Ramos (cell line): ENCODE measurements around the gene NPAS3.
"Not testable (repeated sequence)": the region's sequence is repeated elsewhere in the genome, so short reads cannot be mapped to it uniquely, and the experiment has no call there.

Source experiments
- in situ Hi-C: fragments of 300-500 bp; cut with MboI; formaldehyde crosslinking; loops from one replicate; pipeline ENCODE4 v1.14.3; 2022; ENCODE audit warnings: low sequenced_read_pairs; ENCODE audit not compliant: unreplicated experiment

Gene NPAS3

GRCh38 chr14:33065634-33066033 lies 127.0 kb downstream of the NPAS3 start:
- in situ Hi-C loops, result no loop called here

- in situ Hi-C loops, result no loop called here
Observed at GRCh38 chr14:33068040-33068439, 129.4 kb downstream of the NPAS3 start.

- in situ Hi-C loops, result no loop called here
Observed at GRCh38 chr14:33068626-33069025, 129.9 kb downstream of the NPAS3 start.

- in situ Hi-C loops, result no loop called here
Observed at GRCh38 chr14:33070475-33070874, 131.8 kb downstream of the NPAS3 start.

GRCh38 chr14:33073023-33073422 lies 134.3 kb downstream of the NPAS3 start:
- in situ Hi-C loops, result no loop called here

- in situ Hi-C loops, result no loop called here
Observed at GRCh38 chr14:33081259-33081658, 142.6 kb downstream of the NPAS3 start.

GRCh38 chr14:33085799-33086198 lies 147.1 kb downstream of the NPAS3 start:
- in situ Hi-C loops, result no loop called here

GRCh38 chr14:33088274-33088673 lies 149.6 kb downstream of the NPAS3 start:
- in situ Hi-C loops, result not testable (repeated sequence)

- in situ Hi-C loops, result no loop called here
Observed at GRCh38 chr14:33098016-33098415, 159.3 kb downstream of the NPAS3 start.

- in situ Hi-C loops, result no loop called here
Observed at GRCh38 chr14:33103489-33103888, 164.8 kb downstream of the NPAS3 start.

- in situ Hi-C loops, result no loop called here
Observed at GRCh38 chr14:33103966-33104365, 165.3 kb downstream of the NPAS3 start.

GRCh38 chr14:33110737-33111443 lies 172.2 kb downstream of the NPAS3 start:
- in situ Hi-C loops, result no loop called here

- in situ Hi-C loops, result no loop called here
Observed at GRCh38 chr14:33114331-33114730, 175.7 kb downstream of the NPAS3 start.

- in situ Hi-C loops, result no loop called here
Observed at GRCh38 chr14:33118668-33119067, 180.0 kb downstream of the NPAS3 start.

GRCh38 chr14:33120341-33120740 lies 181.7 kb downstream of the NPAS3 start:
- in situ Hi-C loops, result no loop called here

GRCh38 chr14:33120966-33121365 lies 182.3 kb downstream of the NPAS3 start:
- in situ Hi-C loops, result no loop called here

GRCh38 chr14:33123281-33123680 lies 184.6 kb downstream of the NPAS3 start:
- in situ Hi-C loops, result no loop called here

GRCh38 chr14:33126433-33126832 lies 187.8 kb downstream of the NPAS3 start:
- in situ Hi-C loops, result no loop called here

GRCh38 chr14:33127531-33127930 lies 188.9 kb downstream of the NPAS3 start:
- in situ Hi-C loops, result no loop called here

- in situ Hi-C loops, result no loop called here
Observed at GRCh38 chr14:33131801-33132200, 193.1 kb downstream of the NPAS3 start.

- in situ Hi-C loops, result no loop called here
Observed at GRCh38 chr14:33134162-33134561, 195.5 kb downstream of the NPAS3 start.

GRCh38 chr14:33134975-33135374 lies 196.3 kb downstream of the NPAS3 start:
- in situ Hi-C loops, result no loop called here
